NCI-H1417 (cell line): Measurements from ENCODE around the gene PROB1.
A peak's percentile ranks its signal among the peaks of the same experiment; 100 is the strongest.
"Not testable (repeated sequence)": the region's sequence is repeated elsewhere in the genome, so short reads cannot be mapped to it uniquely, and the experiment has no call there.

Experiments
- DNase-seq, 3 experiments: peaks; one replicate each; lab custom pipeline; 2025; lab: John Stamatoyannopoulos, UW

PROB1 gene

GRCh38 chr5:139414581-139415130 lies 19.8 kb upstream of the PROB1 start:
- DNase-seq: no peak

GRCh38 chr5:139413963-139414362 lies 19.1 kb upstream of the PROB1 start:
- DNase-seq: no peak

GRCh38 chr5:139413153-139413552 lies 18.2 kb upstream of the PROB1 start:
- no peak for DNase-seq

GRCh38 chr5:139410993-139411828 lies 16.3 kb upstream of the PROB1 start:
- DNase-seq: no peak

- no peak for DNase-seq
These were observed 15.5 kb upstream of the PROB1 start for GRCh38 chr5:139410121-139410992.

- DNase-seq: not testable (repeated sequence)
These were observed 14.2 kb upstream of the PROB1 start for GRCh38 chr5:139409116-139409515.

GRCh38 chr5:139408191-139408590 lies 13.3 kb upstream of the PROB1 start:
- DNase-seq: no peak

- DNase-seq: no peak
These were observed 12.6 kb upstream of the PROB1 start for GRCh38 chr5:139407517-139407916.

- no peak for DNase-seq
These were observed 12.1 kb upstream of the PROB1 start for GRCh38 chr5:139406963-139407362.

GRCh38 chr5:139404484-139404840 lies 9.6 kb upstream of the PROB1 start:
- DNase-seq: peak in 1 of 3 experiments; percentile 35

GRCh38 chr5:139403787-139404483 lies 9.0 kb upstream of the PROB1 start, which contains the start of gene SPATA24:
Gene SPATA24 (minus strand): TSS chr5:139404089. CDS start chr5:139404060, 29 bp downstream.
- DNase-seq: peak; percentile 92 to 97 (median 95)

GRCh38 chr5:139403418-139403786 lies 8.5 kb upstream of the PROB1 start:
- no peak for DNase-seq

- no peak for DNase-seq
These were observed 7.8 kb upstream of the PROB1 start for GRCh38 chr5:139402561-139403158.

- DNase-seq: no peak
These were observed 6.6 kb upstream of the PROB1 start for GRCh38 chr5:139401546-139401945.

GRCh38 chr5:139399501-139400121 lies 4.7 kb upstream of the PROB1 start:
- no peak for DNase-seq

- DNase-seq: no peak
These were observed 3.0 kb upstream of the PROB1 start for GRCh38 chr5:139397921-139398320.

GRCh38 chr5:139396691-139397090 lies 1.8 kb upstream of the PROB1 start:
- DNase-seq: no peak

- no peak for DNase-seq
These were observed 1.1 kb upstream of the PROB1 start for GRCh38 chr5:139395844-139396640.

GRCh38 chr5:139394123-139394653 lies 716 bp downstream of the PROB1 start:
- DNase-seq: peak; percentile 29 to 55 (median 31)
